SK-N-SH (cell line): ENCODE results near the gene PSMD6. TPM values are rescaled to one million over a fixed set of nuclear protein-coding genes. Genes with fewer than 3 reads are reported as not detected.

ENCODE experiments used
- CTCF ChIA-PET: fragments of 300-600, 350-600 bp; formaldehyde crosslinking; extraction: SDS; loops from one replicate; lab custom pipeline; 2021; lab: Yijun Ruan, JAX
- POLR2A ChIA-PET: fragments of 350-600 bp; sonication (Branson Sonifier 250); formaldehyde crosslinking; extraction: SDS; loops from one replicate; lab custom pipeline; 2020; ENCODE audit warnings: antibody characterized with exemption, inconsistent platforms; lab: Yijun Ruan, JAX
- DNase-seq: peaks from one replicate; pipeline ENCODE4 v3.0.0; 2012
- H2AFZ ChIP-seq: fragments of 200-600 bp; sonication (generic); 2 replicates; pipeline ENCODE4 v1.8.1; 2016; ENCODE audit warnings: antibody characterized with exemption, mild to moderate bottlenecking, low read depth
- H3F3A ChIP-seq: fragments of 200-600 bp; sonication (generic); replicated peaks from 2 replicates; pipeline ENCODE3; 2016; ENCODE audit warnings: antibody characterized with exemption, mild to moderate bottlenecking; ENCODE audit not compliant: insufficient read depth
- H3K27ac ChIP-seq, 2 experiments: fragments of 200-500 bp in 1 of 2; fragments of 200-600 bp in 1 of 2; sonication (Bioruptor generic) in 1 of 2; sonication (generic), shearing (Covaris generic) in 1 of 2; 2 replicates each; pipeline versions ENCODE4 v1.5.1 to v1.6.1; 2014 to 2016; ENCODE audit warnings: low read depth in 2 of 2, inconsistent platforms in 1 of 2, low read length in 1 of 2, mild to moderate bottlenecking in 1 of 2, mixed read lengths in 1 of 2
- H3K27me3 ChIP-seq: fragments of 200-600 bp; sonication (generic), shearing (Covaris generic); 2 replicates; pipeline ENCODE4 v1.6.1; 2016; ENCODE audit warnings: mixed run types; ENCODE audit not compliant: insufficient read depth
- H3K36me3 ChIP-seq, 2 experiments: fragments of 200-500 bp in 1 of 2; fragments of 200-600 bp in 1 of 2; sonication (Bioruptor generic) in 1 of 2; sonication (generic) in 1 of 2; replicated peaks in 1 of 2; 2 replicates each; pipeline versions ENCODE3 to v1.5.1; 2014 to 2016; ENCODE audit warnings: low read length in 1 of 2, mild to moderate bottlenecking in 1 of 2; ENCODE audit not compliant: insufficient read depth in 2 of 2, control insufficient read depth in 1 of 2
- H3K4me1 ChIP-seq, 2 experiments: fragments of 200-500 bp in 1 of 2; fragments of 200-600 bp in 1 of 2; sonication (Bioruptor generic) in 1 of 2; sonication (generic), shearing (Covaris generic) in 1 of 2; 2 replicates each; pipeline versions ENCODE4 v1.5.1 to v1.6.1; 2014 to 2016; ENCODE audit warnings: low read depth in 1 of 2, low read length in 1 of 2, mixed run types in 1 of 2; ENCODE audit not compliant: insufficient read depth in 2 of 2, control insufficient read depth in 1 of 2
- H3K4me2 ChIP-seq: fragments of 200-600 bp; sonication (generic), shearing (Covaris generic); 2 replicates; pipeline ENCODE4 v1.6.1; 2017; ENCODE audit warnings: mixed run types
- H3K4me3 ChIP-seq, 2 experiments: fragments of 200-500 bp in 1 of 2; fragments of 200-600 bp in 1 of 2; sonication (Bioruptor generic) in 1 of 2; sonication (generic), shearing (Covaris generic) in 1 of 2; 2 replicates each; pipeline versions ENCODE4 v1.5.1 to v1.8.1; 2014 to 2016; ENCODE audit warnings: low read depth in 2 of 2, inconsistent platforms in 1 of 2, low read length in 1 of 2, mild to moderate bottlenecking in 1 of 2, mixed read lengths in 1 of 2, moderate library complexity in 1 of 2
- H3K79me2 ChIP-seq: fragments of 200-600 bp; sonication (generic); 2 replicates; pipeline ENCODE4 v1.8.1; 2017; ENCODE audit warnings: mild to moderate bottlenecking; ENCODE audit not compliant: insufficient read depth
- H3K9ac ChIP-seq: fragments of 200-600 bp; sonication (generic); 2 replicates; pipeline ENCODE4 v1.6.1; 2017; ENCODE audit warnings: mixed run types
- H3K9me2 ChIP-seq: fragments of 200-600 bp; sonication (generic); 2 replicates; pipeline ENCODE4 v1.6.1; 2017; ENCODE audit warnings: mixed run types
- H3K9me3 ChIP-seq: fragments of 200-600 bp; sonication (generic); 2 replicates; pipeline ENCODE4 v1.6.1; 2017; ENCODE audit warnings: mixed run types, mild to moderate bottlenecking, moderate library complexity
- H4K20me1 ChIP-seq: fragments of 200-600 bp; sonication (generic); 2 replicates; pipeline ENCODE4 v1.6.1; 2017; ENCODE audit warnings: mild to moderate bottlenecking, mixed run types; ENCODE audit not compliant: insufficient read depth
- ELF1 ChIP-seq: IDR thresholded peaks from 2 replicates; pipeline ENCODE4 v1.4.0; 2012
- EP300 ChIP-seq, 2 experiments: IDR thresholded peaks; 2 replicates each; pipeline versions ENCODE4 v1.4.0 to v1.6.1; 2012; ENCODE audit warnings: borderline replicate concordance in 1 of 2, low read depth in 1 of 2, low read length in 1 of 2
- FOSL2 ChIP-seq: IDR thresholded peaks from 2 replicates; pipeline ENCODE4 v1.4.0; 2012; ENCODE audit warnings: low read depth, mild to moderate bottlenecking, moderate library complexity, borderline replicate concordance
- JUND ChIP-seq: IDR thresholded peaks from 2 replicates; pipeline ENCODE4 v1.4.0; 2012
- MXI1 ChIP-seq: IDR thresholded peaks from 2 replicates; pipeline ENCODE4 v1.6.1; 2012; ENCODE audit warnings: mild to moderate bottlenecking, low read depth, low read length, improper control_type of control experiment
- NFIC ChIP-seq: IDR thresholded peaks from 2 replicates; pipeline ENCODE4 v1.4.0; 2012; ENCODE audit warnings: borderline replicate concordance
- NRF1 ChIP-seq: IDR thresholded peaks from 2 replicates; pipeline ENCODE4 v1.6.1; 2012; ENCODE audit warnings: low read depth, mild to moderate bottlenecking, low read length
- POLR2AphosphoS5 ChIP-seq: IDR thresholded peaks from 2 replicates; pipeline ENCODE4 v1.6.1; 2012; ENCODE audit warnings: low read depth, low read length
- RAD21 ChIP-seq: IDR thresholded peaks from 2 replicates; pipeline ENCODE4 v1.6.1; 2012; ENCODE audit warnings: mild to moderate bottlenecking, low read length
- RCOR1 ChIP-seq: fragments of 150-350 bp; IDR thresholded peaks from 2 replicates; pipeline ENCODE4 v1.6.1; 2017; ENCODE audit warnings: antibody characterized with exemption, low read length
- RFX5 ChIP-seq: IDR thresholded peaks from 2 replicates; pipeline ENCODE4 v1.6.1; 2012; ENCODE audit warnings: mild to moderate bottlenecking, improper control_type of control experiment, low read length
- RXRA ChIP-seq: IDR thresholded peaks from 2 replicates; pipeline ENCODE4 v1.4.0; 2012; ENCODE audit warnings: low read depth, mild to moderate bottlenecking, borderline replicate concordance
- SIN3A ChIP-seq: IDR thresholded peaks from 2 replicates; pipeline ENCODE4 v1.6.1; 2012; ENCODE audit warnings: low read depth, mild to moderate bottlenecking, low read length, moderate library complexity, borderline replicate concordance
- TEAD4 ChIP-seq: IDR thresholded peaks from 2 replicates; pipeline ENCODE4 v1.4.0; 2012; ENCODE audit warnings: mild to moderate bottlenecking, borderline replicate concordance; ENCODE audit not compliant: insufficient read depth
- YY1 ChIP-seq: IDR thresholded peaks from 2 replicates; pipeline ENCODE4 v1.4.0; 2012; ENCODE audit warnings: low read depth, mild to moderate bottlenecking
- WGBS: methylation state at CpG from one replicate; pipeline ENCODE4 v1.1.6; 2017; ENCODE audit warnings: low lambda C conversion rate; 5-methylcytosine and 5-hydroxymethylcytosine counted together
- polyA plus RNA-seq, 3 experiments: library from polyadenylated mRNA; depleted of rRNA; stranded (reverse); fragments of >200 nt; gene quantifications; 2 replicates each; pipeline ENCODE4 v1.2.3, GENCODE V29; 2012
- TF ChIP-seq, protein P1 (sequence below): IDR thresholded peaks from 2 replicates; pipeline ENCODE4; 2012
- TF ChIP-seq, protein P2 (sequence below): fragments of 200-600 bp; sonication (generic); IDR thresholded peaks from 2 replicates; pipeline ENCODE4 v1.6.1; 2017; ENCODE audit warnings: antibody characterized with exemption, mild to moderate bottlenecking, moderate library complexity
- TF ChIP-seq, protein P3 (sequence below): fragments of 150-350 bp; IDR thresholded peaks from 2 replicates; pipeline ENCODE4 v1.6.1; 2016; ENCODE audit warnings: mild to moderate bottlenecking, low read depth, low read length
- TF ChIP-seq, protein P4 (sequence below): fragments of 150-350 bp; IDR thresholded peaks from 2 replicates; pipeline ENCODE4 v1.6.1; 2017; ENCODE audit warnings: antibody characterized with exemption, low read length, low read depth, borderline replicate concordance
- TF ChIP-seq, protein P5 (sequence below): IDR thresholded peaks from 2 replicates; pipeline ENCODE4 v1.4.0; 2012; ENCODE audit warnings: low read depth, borderline replicate concordance
- TF ChIP-seq, protein P6 (sequence below): IDR thresholded peaks from 2 replicates; pipeline ENCODE4 v1.4.0; 2012; ENCODE audit warnings: low read depth

The PSMD6 gene
- polyA plus RNA-seq, 1 of the 3 experiments (the other 2 are of a cell fraction) = 90.3 TPM

DNA sequence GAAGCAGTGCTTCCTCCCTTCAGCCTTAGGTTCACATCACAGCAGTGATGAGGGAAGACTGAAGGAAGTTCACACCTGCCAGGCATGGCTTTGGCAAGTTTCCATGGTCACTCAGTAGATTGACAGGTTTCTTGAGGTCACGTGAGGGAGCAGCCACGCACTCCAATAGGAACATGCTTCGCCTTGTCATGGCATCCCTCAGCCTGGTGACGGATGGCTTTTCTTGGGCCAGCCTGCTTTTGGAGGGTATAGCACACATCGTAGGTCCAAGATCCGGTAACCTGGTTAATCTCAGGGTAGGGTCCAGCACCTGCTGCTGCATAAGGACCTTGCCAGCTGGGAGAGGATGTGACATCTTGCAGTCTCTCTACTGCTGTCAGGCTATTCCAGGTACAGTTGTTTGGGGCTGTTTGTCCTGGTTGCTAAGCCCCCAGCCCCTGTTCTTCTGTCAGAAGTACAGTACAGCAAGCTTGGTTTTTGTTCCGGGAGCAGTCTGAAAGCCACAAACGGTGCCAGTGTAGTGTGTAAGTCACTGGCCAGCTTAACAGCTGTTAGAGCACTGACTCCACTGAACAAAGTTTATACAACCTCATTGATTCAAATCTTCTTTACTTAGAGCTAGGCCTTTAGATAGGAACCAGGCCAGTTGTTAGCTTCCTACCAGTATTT is 42.3 kb downstream of the PSMD6 start:
- 100% methylated on average over 5 of the region's 8 CpGs for WGBS

DNA sequence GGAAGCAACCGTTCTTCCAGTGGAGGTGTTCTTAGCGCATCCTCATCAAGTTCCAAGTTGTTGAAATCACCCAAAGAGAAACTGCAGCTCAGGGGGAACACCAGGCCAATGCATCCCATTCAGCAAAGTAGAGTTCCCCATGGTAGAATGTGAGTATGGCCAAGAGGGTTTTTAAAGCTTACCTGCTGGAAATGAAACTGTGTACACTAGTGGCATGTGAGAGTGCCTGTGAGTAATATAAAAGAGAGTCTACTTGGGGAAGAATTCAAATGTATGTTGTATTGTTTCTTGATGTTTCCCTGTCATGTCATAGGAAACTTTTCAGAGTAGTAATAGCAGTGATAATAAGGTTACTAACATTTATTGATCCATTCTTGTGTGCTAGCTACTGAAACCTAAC is 43.3 kb downstream of the PSMD6 start:
- TF ChIP-seq, protein P1, sequence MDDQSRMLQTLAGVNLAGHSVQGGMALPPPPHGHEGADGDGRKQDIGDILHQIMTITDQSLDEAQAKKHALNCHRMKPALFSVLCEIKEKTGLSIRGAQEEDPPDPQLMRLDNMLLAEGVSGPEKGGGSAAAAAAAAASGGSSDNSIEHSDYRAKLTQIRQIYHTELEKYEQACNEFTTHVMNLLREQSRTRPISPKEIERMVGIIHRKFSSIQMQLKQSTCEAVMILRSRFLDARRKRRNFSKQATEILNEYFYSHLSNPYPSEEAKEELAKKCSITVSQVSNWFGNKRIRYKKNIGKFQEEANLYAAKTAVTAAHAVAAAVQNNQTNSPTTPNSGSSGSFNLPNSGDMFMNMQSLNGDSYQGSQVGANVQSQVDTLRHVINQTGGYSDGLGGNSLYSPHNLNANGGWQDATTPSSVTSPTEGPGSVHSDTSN = no peak
- TF ChIP-seq EP300 (IDR thresholded peaks at IDR 0.05; ENCODE audit: borderline replicate concordance in 1 of 2, low read depth in 1 of 2, low read length in 1 of 2) = no peak
- TF ChIP-seq, protein P2, sequence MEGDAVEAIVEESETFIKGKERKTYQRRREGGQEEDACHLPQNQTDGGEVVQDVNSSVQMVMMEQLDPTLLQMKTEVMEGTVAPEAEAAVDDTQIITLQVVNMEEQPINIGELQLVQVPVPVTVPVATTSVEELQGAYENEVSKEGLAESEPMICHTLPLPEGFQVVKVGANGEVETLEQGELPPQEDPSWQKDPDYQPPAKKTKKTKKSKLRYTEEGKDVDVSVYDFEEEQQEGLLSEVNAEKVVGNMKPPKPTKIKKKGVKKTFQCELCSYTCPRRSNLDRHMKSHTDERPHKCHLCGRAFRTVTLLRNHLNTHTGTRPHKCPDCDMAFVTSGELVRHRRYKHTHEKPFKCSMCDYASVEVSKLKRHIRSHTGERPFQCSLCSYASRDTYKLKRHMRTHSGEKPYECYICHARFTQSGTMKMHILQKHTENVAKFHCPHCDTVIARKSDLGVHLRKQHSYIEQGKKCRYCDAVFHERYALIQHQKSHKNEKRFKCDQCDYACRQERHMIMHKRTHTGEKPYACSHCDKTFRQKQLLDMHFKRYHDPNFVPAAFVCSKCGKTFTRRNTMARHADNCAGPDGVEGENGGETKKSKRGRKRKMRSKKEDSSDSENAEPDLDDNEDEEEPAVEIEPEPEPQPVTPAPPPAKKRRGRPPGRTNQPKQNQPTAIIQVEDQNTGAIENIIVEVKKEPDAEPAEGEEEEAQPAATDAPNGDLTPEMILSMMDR = no peak
- no peak for TF ChIP-seq NRF1
- TF ChIP-seq YY1 = no peak
- TF ChIP-seq, protein P3, sequence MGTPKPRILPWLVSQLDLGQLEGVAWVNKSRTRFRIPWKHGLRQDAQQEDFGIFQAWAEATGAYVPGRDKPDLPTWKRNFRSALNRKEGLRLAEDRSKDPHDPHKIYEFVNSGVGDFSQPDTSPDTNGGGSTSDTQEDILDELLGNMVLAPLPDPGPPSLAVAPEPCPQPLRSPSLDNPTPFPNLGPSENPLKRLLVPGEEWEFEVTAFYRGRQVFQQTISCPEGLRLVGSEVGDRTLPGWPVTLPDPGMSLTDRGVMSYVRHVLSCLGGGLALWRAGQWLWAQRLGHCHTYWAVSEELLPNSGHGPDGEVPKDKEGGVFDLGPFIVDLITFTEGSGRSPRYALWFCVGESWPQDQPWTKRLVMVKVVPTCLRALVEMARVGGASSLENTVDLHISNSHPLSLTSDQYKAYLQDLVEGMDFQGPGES = no peak
- no peak for TF ChIP-seq RXRA
- no peak for TF ChIP-seq SIN3A
- TF ChIP-seq, protein P4, sequence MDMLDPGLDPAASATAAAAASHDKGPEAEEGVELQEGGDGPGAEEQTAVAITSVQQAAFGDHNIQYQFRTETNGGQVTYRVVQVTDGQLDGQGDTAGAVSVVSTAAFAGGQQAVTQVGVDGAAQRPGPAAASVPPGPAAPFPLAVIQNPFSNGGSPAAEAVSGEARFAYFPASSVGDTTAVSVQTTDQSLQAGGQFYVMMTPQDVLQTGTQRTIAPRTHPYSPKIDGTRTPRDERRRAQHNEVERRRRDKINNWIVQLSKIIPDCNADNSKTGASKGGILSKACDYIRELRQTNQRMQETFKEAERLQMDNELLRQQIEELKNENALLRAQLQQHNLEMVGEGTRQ = no peak
- TF ChIP-seq NFIC = no peak
- TF ChIP-seq RFX5 = no peak
- TF ChIP-seq ELF1 = no peak
- no peak for TF ChIP-seq RCOR1
- no peak for TF ChIP-seq JUND
- Histone ChIP-seq H3K9me3 (no peaks in the 10 kb centered on the region), H3K27ac (no peak overlapping the region), H3K27me3 (no peaks in the 10 kb centered on the region), H3K36me3 (peaks cover 39 to 47% of the 10 kb centered on the region in 2 experiments), H3K4me2 (no peak overlapping the region), H3F3A (no peaks in the 10 kb centered on the region), H3K4me1 (peaks cover 0 to 14% of the 10 kb centered on the region in 2 experiments; a peak in 2 of 4 replicates), H3K4me3 (no peak overlapping the region), H4K20me1 (peaks cover 20% of the 10 kb centered on the region), H3K79me2 (peaks cover 39% of the 10 kb centered on the region; the same call in 1 of the 2 replicates), H2AFZ (no peak overlapping the region), H3K9me2 (no peaks in the 10 kb centered on the region), H3K9ac (no peak overlapping the region)
- ChIA-PET POLR2A (no interaction called here), CTCF (interaction anchor here (1.5 to 3.6 kb wide), 4 partner anchors 11 to 18 kb away, joined by 3 to 25 read pairs (median 6); no protein-coding TSS in a partner anchor)
- WGBS = 93% methylated on average over 2 of the region's 2 CpGs
- DNase-seq = no peak

More for the DNA sequence above, 42.3 kb downstream of the PSMD6 start:
- Histone ChIP-seq H2AFZ (no peak overlapping the region), H3F3A (no peaks in the 10 kb centered on the region), H3K79me2 (peaks cover 30% of the 10 kb centered on the region; the same call in 1 of the 2 replicates), H3K4me2 (no peak overlapping the region), H3K36me3 (peaks cover 46 to 53% of the 10 kb centered on the region in 2 experiments), H3K27me3 (no peaks in the 10 kb centered on the region), H3K9ac (no peak overlapping the region), H3K4me1 (peaks cover 0 to 8% of the 10 kb centered on the region in 2 experiments; a peak in 1 of 4 replicates), H3K9me2 (no peaks in the 10 kb centered on the region), H3K27ac (no peak overlapping the region), H4K20me1 (peaks cover 15% of the 10 kb centered on the region), H3K9me3 (no peaks in the 10 kb centered on the region), H3K4me3 (no peak overlapping the region)
- ChIA-PET POLR2A (no interaction called here), CTCF (interaction anchor here (0.6 to 3.6 kb wide), 5 partner anchors 13 to 42 kb away, joined by 3 to 25 read pairs (median 3); no protein-coding TSS in a partner anchor)
- TF ChIP-seq RAD21 (no peak), TEAD4 (no peak), MXI1 (no peak), FOSL2 (no peak), RCOR1 (no peak), YY1 (no peak), POLR2AphosphoS5 (no peak)
- TF ChIP-seq, protein P5, sequence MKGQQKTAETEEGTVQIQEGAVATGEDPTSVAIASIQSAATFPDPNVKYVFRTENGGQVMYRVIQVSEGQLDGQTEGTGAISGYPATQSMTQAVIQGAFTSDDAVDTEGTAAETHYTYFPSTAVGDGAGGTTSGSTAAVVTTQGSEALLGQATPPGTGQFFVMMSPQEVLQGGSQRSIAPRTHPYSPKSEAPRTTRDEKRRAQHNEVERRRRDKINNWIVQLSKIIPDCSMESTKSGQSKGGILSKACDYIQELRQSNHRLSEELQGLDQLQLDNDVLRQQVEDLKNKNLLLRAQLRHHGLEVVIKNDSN = no peak
- TF ChIP-seq, protein P6, sequence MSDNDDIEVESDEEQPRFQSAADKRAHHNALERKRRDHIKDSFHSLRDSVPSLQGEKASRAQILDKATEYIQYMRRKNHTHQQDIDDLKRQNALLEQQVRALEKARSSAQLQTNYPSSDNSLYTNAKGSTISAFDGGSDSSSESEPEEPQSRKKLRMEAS = no peak
- no peak for DNase-seq
